ENCODE results near the gene ZNF697. TPM values are rescaled to one million over a fixed set of nuclear protein-coding genes. Genes with fewer than 3 reads are reported as not detected.

ZNF697 gene
- total and polyA plus RNA-seq, 2 of the 4 experiments (the other 2 are of a cell fraction) = 6.2 to 10.2 TPM

DNA sequence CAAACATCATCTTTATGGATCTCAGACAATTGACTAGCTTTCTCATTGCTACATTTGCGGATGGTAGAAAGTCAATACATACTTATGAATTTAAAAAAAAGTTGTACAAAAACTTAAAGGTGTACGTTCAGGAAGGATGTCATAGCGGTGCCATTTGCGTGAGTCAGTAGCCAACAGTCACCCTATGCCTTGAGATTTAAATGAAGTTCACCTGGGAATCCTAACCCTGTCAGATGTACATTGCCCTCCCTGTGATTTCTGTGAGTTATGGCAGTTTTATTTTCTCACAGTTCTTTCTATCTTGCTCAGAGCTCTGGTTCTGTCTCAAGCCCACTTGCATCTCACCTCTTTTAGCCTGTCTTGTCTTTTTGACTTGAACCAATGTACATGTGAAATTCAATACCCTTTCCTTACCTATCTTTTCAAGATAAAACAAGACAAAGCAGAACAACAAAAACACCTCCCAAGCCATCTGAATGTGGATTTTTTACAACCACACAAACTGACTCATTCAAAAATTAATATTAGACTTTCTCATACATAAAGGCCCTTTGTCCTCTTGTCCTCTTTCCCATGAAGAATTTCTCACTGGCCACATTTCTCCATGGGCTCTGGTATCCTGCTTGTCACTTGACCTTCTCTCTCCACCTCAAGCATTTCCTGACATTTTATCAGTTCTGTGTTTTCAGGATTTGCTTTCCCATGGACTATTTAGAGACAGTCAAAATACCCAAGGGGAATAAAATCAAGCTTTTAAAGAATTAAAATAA, 25.3 kb upstream of the ZNF697 start:
- Histone ChIP-seq H2BK120ac (ENCODE audit: low read depth, low read length) (no peak overlapping the region), H2BK20ac (ENCODE audit: low read depth, low read length) (no peak overlapping the region), H3K4me3 (ENCODE audit: insufficient read depth, low read depth, low read length) (no peak overlapping the region), H4K8ac (ENCODE audit: low read depth in 2 of 2, low read length in 2 of 2) (no peak overlapping the region), H2BK15ac (ENCODE audit: low read depth, low read length) (no peak overlapping the region), H3K18ac (ENCODE audit: low read depth, low read length) (no peak overlapping the region), H3K79me1 (ENCODE audit: low read depth in 1 of 2, low read length in 2 of 2) (no peaks in the 10 kb centered on the region), H3K36me3 (ENCODE audit: control insufficient read depth, insufficient read depth, low read length) (no peaks in the 10 kb centered on the region), H3K4me2 (ENCODE audit: low read depth, low read length) (no peak overlapping the region), H3K9ac (ENCODE audit: low read depth, low read length) (no peak overlapping the region), H3K27me3 (ENCODE audit: control insufficient read depth, insufficient read depth, low read length) (peaks cover 10% of the 10 kb centered on the region), H2BK5ac (ENCODE audit: low read depth, low read length, poor library complexity, severe bottlenecking) (no peak overlapping the region), H2AK5ac (ENCODE audit: low read depth, low read length) (no peak overlapping the region), H3K56ac (ENCODE audit: extremely low read depth, insufficient read depth, low read length) (no peak overlapping the region), H3K4me1 (ENCODE audit: control insufficient read depth, insufficient read depth, low read length) (no peaks in the 10 kb centered on the region), H3K4ac (ENCODE audit: low read depth, low read length) (no peak overlapping the region), H4K91ac (ENCODE audit: insufficient read depth, low read depth, low read length) (no peak overlapping the region), H2AK9ac (replicated peaks; ENCODE audit: low read depth, low read length, poor library complexity) (no peak overlapping the region), H4K20me1 (ENCODE audit: insufficient read depth, low read length) (no peaks in the 10 kb centered on the region), H3K9me1 (ENCODE audit: insufficient read depth, low read length) (no peaks in the 10 kb centered on the region), H3K27ac (ENCODE audit: insufficient read depth, low read length) (no peak overlapping the region), H3K14ac (replicated peaks; ENCODE audit: low read depth, low read length) (no peak overlapping the region), H2AFZ (replicated peaks; ENCODE audit: low read length, poor library complexity) (no peak overlapping the region), H3K9me3 (ENCODE audit: control insufficient read depth, insufficient read depth, low read length) (no peaks in the 10 kb centered on the region), H3K23ac (ENCODE audit: low read depth, low read length) (no peak overlapping the region), H4K5ac (ENCODE audit: low read depth, low read length) (no peak overlapping the region)
- dilution Hi-C loops (cut with HindIII; ENCODE audit: low sequenced_read_pairs, unreplicated experiment) (no loop called here), in situ Hi-C loops (cut with MboI; ENCODE audit: low sequenced_read_pairs) (loop anchor here (25.0 kb wide), 1 partner anchor 386 kb away; no protein-coding TSS in a partner anchor), intact Hi-C loops (cut with micrococcal nuclease) (loop anchor here (2.0 kb wide), 1 partner anchor 15 kb away; no protein-coding TSS in a partner anchor)
- BruUV-seq (replicated peaks) = no TSS peak
- TF ChIP-seq NFE2L2 (IDR thresholded peaks at IDR 0.05; ENCODE audit: low read depth, low read length) (no peak), SMC3 (IDR thresholded peaks at IDR 0.05; ENCODE audit: low read depth, low read length) (no peak), MAFK (IDR thresholded peaks at IDR 0.05; ENCODE audit: low read depth, low read length) (no peak), RFX5 (IDR thresholded peaks at IDR 0.05; ENCODE audit: low read depth, low read length) (no peak)
- ChIA-PET CTCF (interaction anchor here (1.6 to 3.2 kb wide), 4 partner anchors 9 to 62 kb away, joined by 5 to 17 read pairs (median 12); no protein-coding TSS in a partner anchor), POLR2A (ENCODE audit: unreplicated experiment) (no interaction called here)
- WGBS, 2 experiments (ENCODE audit: extremely low coverage in 2 of 2, insufficient read length in 1 of 2) = no CpG with 5 or more reads among the region's 4 CpGs
- ATAC-seq (ENCODE audit: low read depth) = no peak
- DNase-seq = peak; percentile 33

All from IMR-90 (cell line).